Nephron progenitor cell (in vitro differentiated cells): ENCODE results near the gene PLLP.

Experiments
- DNase-seq: peaks from one replicate; pipeline ENCODE4 v3.0.0; 2021
- H3K27ac Mint-ChIP-seq: 2 replicates; pipeline ENCODE4 v1.8.0; 2021; ENCODE audit warnings: mild to moderate bottlenecking, moderate library complexity, mixed read lengths
- H3K27me3 Mint-ChIP-seq: 2 replicates; pipeline ENCODE4 v1.8.0; 2021; ENCODE audit warnings: mild to moderate bottlenecking, low read depth, mixed read lengths; ENCODE audit not compliant: poor library complexity
- H3K36me3 Mint-ChIP-seq: 2 replicates; pipeline ENCODE4 v1.8.0; 2021; ENCODE audit warnings: low read depth, mixed read lengths
- H3K4me1 Mint-ChIP-seq: 2 replicates; pipeline ENCODE4 v1.8.0; 2021; ENCODE audit warnings: mixed read lengths
- H3K4me3 Mint-ChIP-seq: 2 replicates; pipeline ENCODE4 v1.8.0; 2021; ENCODE audit warnings: mild to moderate bottlenecking, moderate library complexity, mixed read lengths
- H3K9me3 Mint-ChIP-seq: 2 replicates; pipeline ENCODE4 v1.8.0; 2021; ENCODE audit warnings: mild to moderate bottlenecking, moderate library complexity, mixed read lengths
- TF ChIP-seq, protein P1 (sequence below): fragments of 200-600 bp; sonication (generic); IDR thresholded peaks from 2 replicates; pipeline ENCODE4 v1.5.0; 2021; ENCODE audit warnings: antibody characterized with exemption

Gene PLLP

DNA sequence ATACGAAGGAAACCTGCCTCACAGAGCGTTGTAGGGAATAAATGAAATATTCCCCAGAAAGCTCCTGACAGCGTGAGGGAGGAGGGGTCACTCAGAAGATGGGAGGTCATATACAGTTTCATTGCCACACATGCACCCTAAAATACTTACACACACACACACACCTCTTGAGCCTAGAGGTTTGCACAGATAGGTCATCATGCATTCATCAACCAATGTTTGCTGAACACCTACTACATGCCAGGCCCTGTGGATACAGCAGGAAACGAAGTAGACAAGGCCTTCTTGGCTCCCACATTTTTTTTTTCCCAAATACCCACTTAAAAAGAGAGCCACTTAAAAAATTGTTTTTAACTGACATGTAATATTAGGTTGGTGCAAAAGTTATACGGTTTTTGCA, 907 bp upstream of the PLLP start:
- Mint-ChIP-seq H3K36me3 (no peaks in the 10 kb centered on the region), H3K4me1 (peaks cover 14% of the 10 kb centered on the region), H3K9me3 (peaks cover 2% of the 10 kb centered on the region), H3K27ac (no peak overlapping the region), H3K27me3 (peaks cover 76% of the 10 kb centered on the region), H3K4me3 (peak overlapping the region; percentile 57)
- TF ChIP-seq, protein P1, sequence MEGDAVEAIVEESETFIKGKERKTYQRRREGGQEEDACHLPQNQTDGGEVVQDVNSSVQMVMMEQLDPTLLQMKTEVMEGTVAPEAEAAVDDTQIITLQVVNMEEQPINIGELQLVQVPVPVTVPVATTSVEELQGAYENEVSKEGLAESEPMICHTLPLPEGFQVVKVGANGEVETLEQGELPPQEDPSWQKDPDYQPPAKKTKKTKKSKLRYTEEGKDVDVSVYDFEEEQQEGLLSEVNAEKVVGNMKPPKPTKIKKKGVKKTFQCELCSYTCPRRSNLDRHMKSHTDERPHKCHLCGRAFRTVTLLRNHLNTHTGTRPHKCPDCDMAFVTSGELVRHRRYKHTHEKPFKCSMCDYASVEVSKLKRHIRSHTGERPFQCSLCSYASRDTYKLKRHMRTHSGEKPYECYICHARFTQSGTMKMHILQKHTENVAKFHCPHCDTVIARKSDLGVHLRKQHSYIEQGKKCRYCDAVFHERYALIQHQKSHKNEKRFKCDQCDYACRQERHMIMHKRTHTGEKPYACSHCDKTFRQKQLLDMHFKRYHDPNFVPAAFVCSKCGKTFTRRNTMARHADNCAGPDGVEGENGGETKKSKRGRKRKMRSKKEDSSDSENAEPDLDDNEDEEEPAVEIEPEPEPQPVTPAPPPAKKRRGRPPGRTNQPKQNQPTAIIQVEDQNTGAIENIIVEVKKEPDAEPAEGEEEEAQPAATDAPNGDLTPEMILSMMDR: no peak
- no peak for DNase-seq

DNA sequence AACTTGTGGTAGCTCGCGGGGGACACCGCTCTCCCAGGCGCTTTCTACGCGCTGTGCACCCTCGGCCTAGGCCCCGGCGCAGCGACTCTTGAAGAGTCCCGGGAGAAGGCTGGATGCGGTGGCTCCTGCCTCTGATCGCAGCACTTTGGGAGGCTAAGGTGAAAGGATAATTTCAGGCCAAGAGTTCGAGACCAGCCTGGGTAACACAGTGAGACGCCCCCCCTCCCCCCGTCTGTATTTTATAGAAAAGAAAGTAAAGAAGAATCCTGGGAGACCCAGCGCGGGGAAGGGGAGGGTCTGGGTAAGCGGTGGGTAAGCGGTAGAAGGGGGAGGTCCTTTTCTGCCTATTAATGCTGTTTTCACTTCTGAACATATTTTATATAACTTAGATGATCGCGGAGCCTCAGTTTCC, 486 bp upstream of the PLLP start:
- no peak for DNase-seq
- H3K4me3 Mint-ChIP-seq: peak overlapping the region; percentile 75
- peaks cover 14% of the 10 kb centered on the region for H3K4me1 Mint-ChIP-seq
- no peaks in the 10 kb centered on the region for H3K36me3 Mint-ChIP-seq
- no peak overlapping the region for H3K27ac Mint-ChIP-seq
- peaks cover 80% of the 10 kb centered on the region for H3K27me3 Mint-ChIP-seq
- H3K9me3 Mint-ChIP-seq: no peaks in the 10 kb centered on the region
- TF ChIP-seq, protein P1: no peak

DNA sequence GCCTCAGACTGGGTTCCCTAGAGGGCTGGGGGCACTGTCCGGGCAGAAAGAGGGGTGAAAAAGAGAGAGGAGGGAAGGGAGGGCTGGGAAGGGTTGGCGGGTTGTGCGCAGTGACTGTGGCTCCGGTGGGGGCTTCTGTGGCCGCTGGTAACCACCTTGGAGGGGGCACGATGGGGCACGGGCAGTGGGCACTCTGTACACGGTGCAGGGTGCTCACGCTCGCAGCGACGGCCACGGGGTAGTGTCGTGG, 588 bp downstream of the PLLP start:
- no peak overlapping the region for H3K27ac Mint-ChIP-seq
- H3K4me1 Mint-ChIP-seq: peaks cover 8% of the 10 kb centered on the region
- no peaks in the 10 kb centered on the region for H3K36me3 Mint-ChIP-seq
- H3K9me3 Mint-ChIP-seq: no peaks in the 10 kb centered on the region
- TF ChIP-seq, protein P1: no peak
- peaks cover 81% of the 10 kb centered on the region for H3K27me3 Mint-ChIP-seq
- DNase-seq: no peak
- H3K4me3 Mint-ChIP-seq: peak overlapping the region; percentile 76

DNA sequence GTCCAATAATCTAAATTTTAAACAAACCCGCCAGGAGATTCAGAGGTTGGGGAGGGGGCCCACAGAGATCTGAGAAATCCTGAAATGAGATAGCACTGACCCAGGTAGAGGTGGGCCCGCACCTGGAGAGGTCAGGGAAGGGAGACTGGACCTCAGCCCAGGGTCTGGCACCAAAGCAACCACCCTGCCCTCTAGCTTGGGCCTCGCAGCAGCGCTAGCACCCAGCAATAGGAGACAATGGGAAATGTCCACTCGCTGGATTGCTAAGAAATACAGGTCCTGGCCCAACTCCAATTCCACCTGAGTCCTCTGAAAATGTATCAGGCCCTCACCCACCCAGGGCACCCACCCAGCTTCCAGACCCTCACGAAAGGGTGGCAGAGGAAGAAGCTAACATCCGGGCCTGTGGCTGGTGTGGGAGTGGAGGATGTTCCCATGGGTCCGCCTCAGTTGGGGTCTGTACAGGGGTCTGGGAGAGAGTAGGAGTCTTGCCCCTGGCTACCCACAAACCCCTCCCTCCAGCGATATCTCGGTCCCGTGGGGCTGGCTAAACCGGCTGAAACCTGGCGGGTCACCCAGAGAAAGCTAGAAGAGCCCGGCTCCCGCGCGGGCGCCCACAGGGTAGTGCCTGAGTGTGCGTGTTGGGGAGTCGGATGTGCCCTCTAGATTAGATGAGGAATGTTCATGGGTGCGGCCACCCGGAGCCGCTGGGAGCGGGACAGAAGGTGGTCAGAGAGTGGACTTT, 1.1 kb downstream of the PLLP start:
- TF ChIP-seq, protein P1: no peak
- peaks cover 83% of the 10 kb centered on the region for H3K27me3 Mint-ChIP-seq
- H3K4me1 Mint-ChIP-seq: peaks cover 8% of the 10 kb centered on the region
- H3K4me3 Mint-ChIP-seq: peak overlapping the region; percentile 76
- H3K27ac Mint-ChIP-seq: no peak overlapping the region
- no peaks in the 10 kb centered on the region for H3K9me3 Mint-ChIP-seq
- DNase-seq: no peak
- no peaks in the 10 kb centered on the region for H3K36me3 Mint-ChIP-seq

DNA sequence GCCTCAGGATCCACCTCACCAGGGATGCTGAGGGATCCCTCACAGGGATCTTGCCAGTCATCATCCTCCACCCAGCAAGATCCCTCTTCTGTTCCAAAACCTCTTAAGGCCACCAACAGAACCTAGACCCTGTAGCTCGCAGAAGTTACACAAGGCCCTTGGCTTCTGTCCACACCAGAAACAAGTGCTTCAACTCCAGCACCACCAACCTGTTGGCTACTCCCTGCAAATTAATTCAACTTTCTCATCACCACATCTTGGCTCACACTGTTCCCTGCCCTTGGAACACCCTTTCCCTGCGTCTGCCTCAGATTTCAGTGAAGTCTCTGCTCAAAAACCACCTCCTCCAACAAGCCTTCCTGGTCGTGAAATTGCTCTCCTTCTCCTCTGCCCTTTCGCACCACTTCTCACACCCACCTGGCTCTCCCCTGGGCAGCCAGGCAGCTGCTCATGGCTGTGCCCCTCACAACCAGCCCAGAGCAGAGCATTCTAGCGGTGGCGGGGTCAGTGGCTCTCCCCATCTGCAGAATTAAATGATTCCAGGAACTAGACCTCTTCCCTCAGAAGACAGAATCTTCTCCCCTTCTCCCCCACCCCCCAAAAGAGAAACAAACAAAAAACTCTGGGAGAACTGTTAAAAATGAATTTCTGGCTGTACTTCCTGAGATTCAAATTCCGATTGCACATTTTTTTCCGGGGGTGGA, 1.8 kb downstream of the PLLP start:
- H3K27me3 Mint-ChIP-seq: peaks cover 84% of the 10 kb centered on the region
- peaks cover 8% of the 10 kb centered on the region for H3K4me1 Mint-ChIP-seq
- TF ChIP-seq, protein P1: no peak
- no peak overlapping the region for H3K27ac Mint-ChIP-seq
- H3K9me3 Mint-ChIP-seq: no peaks in the 10 kb centered on the region
- DNase-seq: no peak
- H3K36me3 Mint-ChIP-seq: no peaks in the 10 kb centered on the region
- no peak overlapping the region for H3K4me3 Mint-ChIP-seq

DNA sequence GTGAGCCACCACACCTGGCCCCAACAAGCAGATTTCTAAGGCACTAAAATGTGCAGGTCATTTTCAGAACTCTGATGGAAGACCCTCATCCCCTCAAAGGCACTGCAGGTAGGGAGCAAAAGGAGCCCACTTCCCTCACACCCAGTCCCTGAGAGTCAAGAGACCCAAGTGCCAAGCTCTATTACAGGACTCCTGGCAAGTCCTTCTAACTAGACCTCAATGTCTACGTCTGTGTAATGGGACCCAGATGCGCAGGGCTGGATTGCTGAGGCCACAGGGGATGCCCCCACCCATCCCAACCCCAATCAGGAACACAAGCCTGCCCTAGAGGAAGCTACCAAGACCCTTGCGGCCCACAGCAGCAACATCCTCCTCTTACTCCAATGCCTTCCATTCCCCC, 2.7 kb downstream of the PLLP start:
- DNase-seq: no peak
- TF ChIP-seq, protein P1: no peak
- H3K27ac Mint-ChIP-seq: no peak overlapping the region
- peaks cover 1% of the 10 kb centered on the region for H3K4me1 Mint-ChIP-seq
- H3K4me3 Mint-ChIP-seq: no peak overlapping the region
- H3K27me3 Mint-ChIP-seq: peaks cover 78% of the 10 kb centered on the region
- no peaks in the 10 kb centered on the region for H3K36me3 Mint-ChIP-seq
- H3K9me3 Mint-ChIP-seq: no peaks in the 10 kb centered on the region
